Naive B cell (primary cell): ENCODE measurements around the gene ACER2. TPM values are rescaled to one million over a fixed set of nuclear protein-coding genes. Genes with fewer than 3 reads are reported as not detected.
A peak's percentile ranks its signal among the peaks of the same experiment; 100 is the strongest.

Experiments used
- ATAC-seq, 2 donors: fragments of 150-1000 bp; cut with Tn5 transposase; 2 replicates each; pipeline ENCODE4 v1.10.0; 2021; ENCODE audit warnings: low read depth in 2 of 2, mild to moderate bottlenecking in 2 of 2, moderate library complexity in 2 of 2
- DNase-seq: peaks from one replicate; pipeline ENCODE4 v3.0.0; 2022
- H3K27ac Mint-ChIP-seq, 6 donors: one replicate each; pipeline ENCODE4 v1.8.0; 2020 to 2022; ENCODE audit warnings: mild to moderate bottlenecking in 6 of 6, mixed read lengths in 6 of 6, moderate library complexity in 5 of 6, inconsistent platforms in 2 of 6
- H3K27me3 Mint-ChIP-seq, 3 donors: one replicate each; pipeline ENCODE4 v1.8.0; 2021 to 2022; ENCODE audit warnings: mixed read lengths in 3 of 3, mild to moderate bottlenecking in 1 of 3
- H3K36me3 Mint-ChIP-seq, 2 donors: one replicate each; pipeline ENCODE4 v1.8.0; 2020 to 2022; ENCODE audit warnings: mixed read lengths in 2 of 2, inconsistent platforms in 1 of 2, mild to moderate bottlenecking in 1 of 2
- H3K4me1 Mint-ChIP-seq, 3 donors: one replicate each; pipeline ENCODE4 v1.8.0; 2020 to 2022; ENCODE audit warnings: mixed read lengths in 3 of 3, inconsistent platforms in 1 of 3, mild to moderate bottlenecking in 1 of 3, moderate library complexity in 1 of 3
- H3K4me3 Mint-ChIP-seq, 8 donors: one replicate each; pipeline ENCODE4 v1.8.0; 2020 to 2022; ENCODE audit warnings: mild to moderate bottlenecking in 8 of 8, mixed read lengths in 8 of 8, moderate library complexity in 8 of 8, inconsistent platforms in 2 of 8
- H3K9me3 Mint-ChIP-seq, 7 donors: one replicate each; pipeline ENCODE4 v1.8.0; 2020 to 2022; ENCODE audit warnings: mixed read lengths in 7 of 7, mild to moderate bottlenecking in 5 of 7, inconsistent platforms in 2 of 7, moderate library complexity in 1 of 7
- polyA plus RNA-seq, 6 donors: library from polyadenylated mRNA; unstranded; fragments of 300-500 nt; fragmentation: Illumina TruSeq; gene quantifications; one replicate each; pipeline ENCODE4 v1.2.3, GENCODE V29; 2021; ENCODE audit warnings: low read depth in 6 of 6

The ACER2 gene
- polyA plus RNA-seq, 6 donors from 2014 or later, result 0.14 to 0.80 (median 0.56) TPM; not detected in 1

DNA sequence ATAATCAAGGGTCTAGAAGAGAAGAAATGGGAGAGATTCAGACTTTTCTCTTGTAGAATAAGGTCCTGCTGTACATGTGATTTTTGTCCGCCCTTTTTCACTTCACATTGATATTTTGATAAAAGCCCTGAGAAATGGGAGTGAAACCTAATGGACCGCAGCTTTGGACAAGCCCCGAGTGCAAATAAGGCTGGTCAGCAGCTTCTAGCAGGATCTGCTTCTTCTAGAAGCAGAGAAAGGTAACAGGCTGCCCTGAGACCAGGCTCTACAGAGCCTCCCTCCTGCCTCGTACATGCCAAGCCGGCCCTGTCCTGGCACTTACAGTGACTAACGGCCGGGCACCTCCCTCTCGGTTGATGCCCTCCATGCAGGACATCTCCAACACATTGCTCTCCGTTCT, 33.4 kb downstream of the ACER2 start:
- Mint-ChIP-seq H3K27me3 (no peaks in the 10 kb centered on the region), H3K27ac (peak overlapping the region in 4 of 6 donors; percentile 63 to 88 (median 82)), H3K9me3 (no peaks in the 10 kb centered on the region), H3K4me1 (peaks cover 10 to 22% (median 17%) of the 10 kb centered on the region in 3 donors), H3K36me3 (peaks cover 0 to 6% of the 10 kb centered on the region in 2 donors), H3K4me3 (peak overlapping the region in 6 of 8 donors; percentile 56 to 86 (median 80))
- DNase-seq (no peak), ATAC-seq (no peak)

DNA sequence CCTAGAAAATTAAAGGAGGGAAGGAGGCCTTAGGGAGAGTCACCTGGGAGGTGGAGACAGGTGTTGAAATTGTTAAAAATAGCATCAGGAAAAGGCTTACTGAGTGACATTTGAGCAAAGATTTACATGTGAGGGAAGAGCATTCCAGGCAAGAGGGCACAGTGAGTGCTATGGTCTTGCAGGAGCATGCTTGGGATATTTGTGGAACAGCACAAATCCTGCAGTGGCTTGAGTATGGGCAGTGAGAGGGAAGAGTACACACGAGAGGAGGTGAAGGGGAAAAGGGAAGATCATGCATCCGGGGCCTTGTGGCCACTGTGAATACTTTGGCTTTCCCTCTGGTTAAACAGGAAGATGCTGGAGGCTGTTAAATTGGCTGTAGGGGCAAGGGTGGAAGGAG, 36.6 kb downstream of the ACER2 start:
- Mint-ChIP-seq H3K4me1 (peaks cover 10 to 21% (median 16%) of the 10 kb centered on the region in 3 donors), H3K27ac (no peak overlapping the region), H3K4me3 (peak overlapping the region in 1 of 8 donors; percentile 24), H3K9me3 (no peaks in the 10 kb centered on the region), H3K27me3 (no peaks in the 10 kb centered on the region), H3K36me3 (no peaks in the 10 kb centered on the region)
- DNase-seq (no peak), ATAC-seq (no peak)

DNA sequence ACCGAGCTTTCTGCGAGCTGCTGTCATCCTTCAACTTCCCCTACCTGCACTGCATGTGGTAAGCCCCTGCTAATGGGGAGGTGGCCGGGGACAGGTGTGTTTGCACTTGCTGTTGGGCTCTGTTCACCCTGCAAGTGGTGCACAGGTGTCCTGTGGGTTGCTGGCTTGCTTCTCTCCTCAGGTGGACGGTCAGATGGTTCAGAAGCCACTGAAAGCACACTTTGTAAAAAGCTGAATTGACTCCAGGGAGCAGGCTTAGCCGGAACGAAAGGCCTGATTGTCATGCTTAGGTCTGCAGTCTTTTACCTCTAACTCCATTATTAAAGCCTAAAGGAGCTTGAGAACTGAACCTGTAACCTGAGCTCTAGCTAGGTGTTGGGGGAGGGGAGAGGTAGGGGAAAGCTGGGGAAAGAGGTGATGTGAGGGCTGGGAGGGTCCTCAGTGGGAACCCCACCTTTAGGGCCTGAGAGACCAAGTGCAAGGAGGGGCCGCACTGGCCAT, 37.6 kb downstream of the ACER2 start:
- Mint-ChIP-seq H3K27ac (no peak overlapping the region), H3K36me3 (no peaks in the 10 kb centered on the region), H3K4me1 (peaks cover 9 to 17% (median 11%) of the 10 kb centered on the region in 3 donors), H3K4me3 (no peak overlapping the region), H3K9me3 (no peaks in the 10 kb centered on the region), H3K27me3 (no peaks in the 10 kb centered on the region)
- no peak for DNase-seq
- ATAC-seq, result no peak

DNA sequence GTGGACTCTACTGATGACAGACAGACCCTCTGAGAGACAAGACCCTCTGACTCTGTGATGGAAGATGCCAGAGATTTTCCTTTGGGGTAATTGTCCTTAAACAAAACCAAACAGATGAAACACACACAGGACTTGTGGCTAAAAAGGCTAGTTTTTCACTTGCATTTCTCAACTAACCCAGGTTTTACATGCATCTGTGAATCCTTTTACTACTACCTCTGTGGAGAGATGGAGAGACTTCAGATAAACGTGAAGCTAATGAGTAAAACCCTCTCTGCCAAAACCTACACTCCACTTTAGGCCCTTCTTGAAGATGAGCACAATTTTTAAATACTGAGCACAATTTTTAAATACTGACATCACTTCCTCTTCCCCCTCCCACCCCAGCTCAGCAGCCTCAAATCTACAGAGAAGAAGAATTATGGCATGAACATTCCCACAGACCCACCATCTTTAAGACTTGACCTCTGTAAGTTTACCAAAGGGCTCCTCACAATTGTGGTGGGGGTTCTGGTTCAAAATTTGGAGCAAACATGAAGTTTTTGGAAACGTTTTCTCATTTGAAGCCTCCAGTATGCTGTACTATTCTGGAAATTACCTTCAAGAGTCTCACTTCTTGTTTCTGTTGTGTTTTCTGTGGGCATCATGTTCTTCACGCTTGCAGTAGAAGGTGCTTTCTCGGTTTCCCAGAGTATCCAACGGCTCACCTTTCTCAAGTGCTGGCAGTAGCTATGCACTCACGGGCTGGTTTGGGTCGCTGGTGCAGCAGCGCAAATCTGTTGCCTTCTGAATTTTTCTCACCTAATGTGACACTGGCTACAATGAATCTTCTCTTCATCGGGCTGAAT, 42.7 kb downstream of the ACER2 start:
- peak overlapping the region; percentile 34 to 99 (median 90) for H3K27ac Mint-ChIP-seq
- ATAC-seq (peak; percentile 97 to 98), DNase-seq (peak; percentile 15)
- H3K9me3 Mint-ChIP-seq, result no peaks in the 10 kb centered on the region
- H3K36me3 Mint-ChIP-seq, result no peaks in the 10 kb centered on the region
- H3K4me3 Mint-ChIP-seq, result peak overlapping the region in 6 of 8 donors; percentile 14 to 86 (median 48)
- peaks cover 7 to 16% (median 9%) of the 10 kb centered on the region in 3 donors for H3K4me1 Mint-ChIP-seq
- H3K27me3 Mint-ChIP-seq, result no peaks in the 10 kb centered on the region

DNA sequence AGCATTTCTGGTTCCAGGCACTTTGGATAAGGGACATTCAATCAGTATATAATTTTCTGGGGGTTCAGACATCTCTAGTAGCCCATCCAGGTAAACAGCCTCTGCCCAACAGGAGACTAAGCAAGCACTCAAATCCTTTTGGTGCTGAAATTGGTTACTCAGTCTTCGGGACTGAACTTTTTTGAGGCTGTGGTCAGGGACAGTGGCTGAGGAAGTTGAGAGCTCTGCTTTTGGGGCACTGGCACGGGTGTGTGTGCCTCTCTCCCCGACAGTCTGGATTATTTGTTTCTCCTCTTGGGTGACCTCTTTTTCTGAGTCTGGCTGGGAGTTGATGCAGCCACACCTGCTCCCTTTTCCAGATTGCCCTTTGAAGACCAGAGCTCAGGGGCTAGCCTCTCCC, 47.6 kb downstream of the ACER2 start:
- no peaks in the 10 kb centered on the region for H3K9me3 Mint-ChIP-seq
- ATAC-seq (no peak), DNase-seq (no peak)
- H3K27me3 Mint-ChIP-seq, result peaks cover 0 to 9% (median 0%) of the 10 kb centered on the region in 3 donors
- peaks cover 12 to 18% (median 13%) of the 10 kb centered on the region in 3 donors for H3K4me1 Mint-ChIP-seq
- no peaks in the 10 kb centered on the region for H3K36me3 Mint-ChIP-seq
- no peak overlapping the region for H3K27ac Mint-ChIP-seq
- no peak overlapping the region for H3K4me3 Mint-ChIP-seq

DNA sequence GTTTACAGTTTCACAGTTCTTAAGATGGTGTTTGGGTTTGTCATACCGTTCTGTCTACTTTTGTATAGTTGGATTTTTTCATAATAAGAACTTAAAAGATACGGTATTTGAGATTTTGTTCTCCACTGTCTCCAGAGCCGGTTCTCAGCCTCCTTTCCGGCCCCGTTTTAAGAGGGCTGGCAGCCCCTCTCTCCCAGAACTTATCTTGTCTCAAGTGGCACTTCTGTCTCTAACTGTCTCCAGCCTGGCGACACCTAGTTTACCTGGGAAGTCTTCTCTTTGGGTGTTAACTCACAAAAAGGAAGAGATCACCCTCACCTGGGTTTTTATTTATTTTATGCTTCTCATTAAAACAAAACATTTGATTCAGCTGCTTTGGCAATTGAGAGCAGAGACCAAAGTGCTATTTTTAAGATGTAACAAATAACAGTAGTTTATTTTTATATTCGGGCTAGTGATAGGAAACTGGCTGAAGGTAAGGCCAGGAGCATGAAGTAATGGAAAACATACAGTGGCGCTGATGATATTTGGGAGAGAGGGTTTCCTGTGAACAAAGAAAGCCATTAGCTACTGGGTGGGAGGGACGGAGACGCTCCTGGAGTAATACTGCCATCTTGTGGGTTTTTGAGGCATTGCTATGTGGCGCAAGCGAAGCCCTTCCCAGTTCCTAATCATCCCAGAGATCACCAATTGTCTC, 48.3 kb downstream of the ACER2 start:
- Mint-ChIP-seq H3K36me3 (no peaks in the 10 kb centered on the region), H3K4me1 (peaks cover 7 to 11% (median 7%) of the 10 kb centered on the region in 3 donors), H3K27ac (peak overlapping the region in 1 of 6 donors; percentile 22), H3K4me3 (peak overlapping the region in 6 of 8 donors; percentile 1 to 77 (median 40)), H3K27me3 (peaks cover 0 to 9% (median 0%) of the 10 kb centered on the region in 3 donors), H3K9me3 (no peaks in the 10 kb centered on the region)
- ATAC-seq, result peak; percentile 79 to 80
- peak; percentile 53 for DNase-seq

DNA sequence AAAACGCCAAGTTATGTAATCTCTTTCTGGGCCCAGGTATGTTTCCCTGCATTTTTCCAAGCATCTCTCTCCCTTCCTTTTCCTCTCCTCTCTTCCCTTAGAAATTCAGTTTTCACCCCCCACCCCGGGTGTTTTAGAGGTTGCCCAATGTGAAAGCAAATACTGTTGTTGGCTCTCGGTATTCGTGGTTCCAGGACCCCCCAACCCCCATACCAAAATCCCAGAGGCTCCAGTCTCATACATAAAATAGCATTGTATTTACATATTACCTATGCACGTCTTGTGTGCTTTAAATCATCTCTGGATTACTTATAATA, 48.8 kb downstream of the ACER2 start:
- H3K4me3 Mint-ChIP-seq, result peak overlapping the region in 6 of 8 donors; percentile 1 to 77 (median 40)
- peaks cover 7 to 8% (median 7%) of the 10 kb centered on the region in 3 donors for H3K4me1 Mint-ChIP-seq
- no peaks in the 10 kb centered on the region for H3K36me3 Mint-ChIP-seq
- DNase-seq, result no peak
- no peaks in the 10 kb centered on the region for H3K9me3 Mint-ChIP-seq
- no peak for ATAC-seq
- H3K27me3 Mint-ChIP-seq, result peaks cover 0 to 9% (median 0%) of the 10 kb centered on the region in 3 donors
- peak overlapping the region in 1 of 6 donors; percentile 73 for H3K27ac Mint-ChIP-seq

DNA sequence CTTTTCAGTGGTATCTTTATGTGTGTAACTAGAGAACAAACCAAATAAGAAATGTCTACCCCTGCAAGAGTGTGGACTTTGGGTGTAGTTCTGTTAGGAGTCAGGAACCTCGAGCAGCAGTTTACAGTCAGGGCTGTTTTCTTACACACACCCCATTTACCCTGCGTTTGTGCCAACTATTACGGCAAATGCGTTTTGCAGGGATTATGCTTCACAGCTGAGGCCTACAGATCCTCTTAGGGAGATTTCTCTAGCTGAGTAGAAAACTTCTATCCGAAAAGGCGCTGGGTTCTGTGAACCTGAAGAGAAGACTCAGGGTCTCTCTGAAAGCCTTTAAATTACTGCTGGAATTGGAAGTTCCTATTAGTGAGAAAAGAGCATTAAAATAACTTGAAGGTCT, 51.4 kb downstream of the ACER2 start:
- Mint-ChIP-seq H3K4me3 (no peak overlapping the region), H3K36me3 (no peaks in the 10 kb centered on the region), H3K27ac (no peak overlapping the region), H3K9me3 (no peaks in the 10 kb centered on the region), H3K27me3 (peaks cover 0 to 12% (median 5%) of the 10 kb centered on the region in 3 donors), H3K4me1 (peaks cover 15 to 19% (median 16%) of the 10 kb centered on the region in 3 donors)
- ATAC-seq, result no peak
- no peak for DNase-seq

DNA sequence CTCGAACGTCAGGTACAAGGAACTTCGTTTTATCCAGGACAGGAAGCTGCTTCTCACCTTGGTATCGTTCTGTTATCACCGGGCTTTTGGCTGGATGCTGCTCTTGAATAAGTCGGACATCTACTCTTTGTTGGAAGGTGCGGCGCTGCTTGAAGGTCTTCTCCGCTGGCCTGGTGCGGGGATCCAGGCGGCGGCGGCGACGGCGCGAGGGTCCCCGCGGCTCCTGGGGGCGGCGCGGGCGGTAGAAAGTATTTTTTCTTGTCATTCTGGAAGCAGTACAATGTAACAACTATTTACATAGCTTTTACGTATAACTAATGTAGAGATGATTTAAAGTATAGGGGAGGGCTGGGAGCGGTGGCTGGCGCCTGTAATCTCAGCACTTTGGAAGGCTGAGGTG, 52.3 kb downstream of the ACER2 start:
- DNase-seq, result no peak

DNA sequence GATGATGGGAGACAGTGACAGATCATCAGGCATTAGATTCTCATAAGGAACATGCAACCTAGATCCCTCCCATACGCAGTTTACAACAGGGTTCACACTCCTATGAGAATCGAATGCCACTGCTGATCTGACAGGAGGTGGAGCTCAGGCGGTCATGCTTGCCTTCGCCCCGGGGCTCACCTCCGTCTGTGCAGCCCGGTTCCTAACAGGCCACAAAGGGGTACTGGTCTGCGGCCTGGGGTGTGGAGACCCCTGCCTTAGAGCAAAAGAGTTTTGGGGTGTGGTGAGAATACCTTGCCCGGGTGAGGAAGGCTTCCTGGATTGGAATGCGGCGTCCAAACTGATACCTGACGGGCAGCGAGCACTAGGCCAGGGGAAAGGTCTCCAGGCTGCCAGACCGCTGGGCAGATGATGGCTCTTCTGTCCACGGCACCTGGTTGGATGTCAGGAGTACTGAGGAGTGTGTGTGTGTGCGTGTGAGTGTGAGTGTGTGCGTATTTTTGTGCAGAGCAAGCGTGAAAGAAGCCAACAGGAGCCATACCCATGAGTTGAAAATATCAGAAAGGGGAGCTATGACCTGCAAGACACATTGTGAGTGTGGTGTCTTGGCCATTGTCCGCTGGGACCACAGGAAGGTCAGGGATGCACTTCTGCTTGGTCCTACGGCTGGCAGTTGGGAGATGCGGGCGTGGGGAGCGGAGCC, 55.4 kb downstream of the ACER2 start:
- DNase-seq (no peak), ATAC-seq (no peak)
- H3K4me3 Mint-ChIP-seq, result peak overlapping the region; percentile 48 to 94 (median 92)
- H3K27ac Mint-ChIP-seq, result peak overlapping the region in 3 of 6 donors; percentile 57 to 82 (median 63)
- no peaks in the 10 kb centered on the region for H3K9me3 Mint-ChIP-seq
- H3K27me3 Mint-ChIP-seq, result peaks cover 0 to 7% (median 5%) of the 10 kb centered on the region in 3 donors
- no peaks in the 10 kb centered on the region for H3K36me3 Mint-ChIP-seq
- H3K4me1 Mint-ChIP-seq, result peaks cover 8 to 12% (median 9%) of the 10 kb centered on the region in 3 donors

More for the DNA sequence above, 52.3 kb downstream of the ACER2 start:
- H3K27ac Mint-ChIP-seq, result no peak overlapping the region
- no peaks in the 10 kb centered on the region for H3K36me3 Mint-ChIP-seq
- H3K27me3 Mint-ChIP-seq, result peaks cover 0 to 13% (median 5%) of the 10 kb centered on the region in 3 donors
- H3K9me3 Mint-ChIP-seq, result no peaks in the 10 kb centered on the region
- no peak overlapping the region for H3K4me3 Mint-ChIP-seq
- ATAC-seq, result no peak
- H3K4me1 Mint-ChIP-seq, result peaks cover 15 to 20% (median 16%) of the 10 kb centered on the region in 3 donors

DNA sequence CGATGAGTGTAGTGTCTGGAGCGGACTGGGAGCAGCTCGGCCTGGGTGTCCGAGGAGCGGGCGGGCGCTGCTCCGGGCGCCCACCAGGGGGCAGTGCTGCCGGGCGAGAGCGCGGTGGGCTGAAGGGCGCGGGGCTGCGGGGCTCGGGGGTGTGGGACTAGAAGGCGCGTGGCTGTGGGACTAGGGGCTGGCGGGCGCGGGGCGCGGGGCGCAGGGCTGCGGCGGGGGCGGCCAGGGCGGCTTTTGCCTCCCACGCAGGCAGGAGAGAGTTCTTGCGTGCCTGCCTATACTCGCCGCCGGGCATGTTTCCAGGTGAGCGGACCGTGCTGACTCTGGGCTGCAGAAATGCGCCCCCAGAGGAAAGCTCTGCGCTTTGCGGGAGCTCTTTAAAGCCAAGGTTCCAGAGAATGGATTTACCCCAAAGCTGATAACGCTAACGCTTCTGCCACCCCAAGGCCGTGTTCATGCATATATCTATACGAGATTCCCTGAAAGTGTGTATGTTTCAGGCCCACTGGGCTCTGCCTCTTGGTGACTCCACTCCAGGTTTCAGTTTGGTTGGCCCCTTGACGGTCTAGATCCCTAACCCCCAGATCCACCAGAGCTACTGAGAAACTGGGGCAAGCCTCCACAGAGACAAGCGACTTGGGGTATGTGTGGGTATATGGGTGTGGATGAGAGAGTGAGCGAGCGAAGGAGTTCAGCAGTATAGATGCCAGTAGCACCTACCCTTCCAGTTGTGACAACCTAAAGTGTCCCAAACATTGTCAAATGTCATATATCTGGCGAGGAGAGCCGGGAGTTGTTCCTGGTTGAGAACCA, 56.2 kb downstream of the ACER2 start:
- H3K4me1 Mint-ChIP-seq, result peaks cover 8 to 12% (median 9%) of the 10 kb centered on the region in 3 donors
- ATAC-seq (peak; percentile 94 to 95), DNase-seq (peak; percentile 65)
- peaks cover 0 to 7% (median 6%) of the 10 kb centered on the region in 3 donors for H3K27me3 Mint-ChIP-seq
- no peaks in the 10 kb centered on the region for H3K9me3 Mint-ChIP-seq
- no peaks in the 10 kb centered on the region for H3K36me3 Mint-ChIP-seq
- H3K4me3 Mint-ChIP-seq, result peak overlapping the region; percentile 48 to 94 (median 92)
- peak overlapping the region in 2 of 6 donors; percentile 47 to 82 for H3K27ac Mint-ChIP-seq

DNA sequence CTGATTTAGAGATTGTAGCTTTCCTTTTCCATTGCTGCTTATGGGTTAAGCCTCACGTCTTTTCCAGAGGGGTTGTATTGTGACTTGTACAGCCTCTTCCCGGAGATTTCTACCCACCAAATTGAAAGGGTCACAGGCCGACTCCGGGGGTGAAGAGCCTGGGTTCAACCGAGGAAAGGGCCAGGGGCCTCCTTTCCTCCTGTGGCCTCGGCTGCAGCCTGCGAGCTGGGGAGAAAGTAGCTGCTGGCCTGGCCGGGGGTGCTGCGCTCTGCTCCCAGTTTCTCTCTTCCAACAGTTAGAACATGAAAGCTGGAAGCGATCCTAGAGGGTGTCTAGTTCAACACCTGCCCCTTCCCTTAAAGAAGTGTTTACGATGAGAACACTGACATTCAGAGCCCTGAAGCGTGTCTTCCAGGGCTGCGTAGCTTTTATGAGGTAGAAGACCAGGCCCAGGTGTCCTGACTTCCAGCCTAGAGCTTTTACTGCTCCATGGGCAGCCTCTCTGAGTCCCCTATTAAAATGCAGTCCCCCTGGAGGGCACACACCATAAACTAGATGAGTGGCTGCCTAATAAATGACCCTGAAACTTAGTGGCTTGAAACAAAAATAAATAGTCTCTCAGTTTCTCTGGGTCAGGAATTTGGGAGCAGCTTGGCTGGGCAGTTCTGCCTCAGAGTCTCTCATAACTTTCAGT, 56.9 kb downstream of the ACER2 start:
- Mint-ChIP-seq H3K9me3 (no peaks in the 10 kb centered on the region), H3K4me3 (peak overlapping the region in 2 of 8 donors; percentile 48 to 85), H3K27ac (peak overlapping the region in 1 of 6 donors; percentile 52), H3K4me1 (peaks cover 8 to 12% (median 9%) of the 10 kb centered on the region in 3 donors), H3K27me3 (peaks cover 0 to 12% (median 11%) of the 10 kb centered on the region in 3 donors), H3K36me3 (no peaks in the 10 kb centered on the region)
- no peak for ATAC-seq
- DNase-seq, result no peak
